B cell (primary cell): ENCODE measurements around the gene MEX3A. TPM values are rescaled to one million over a fixed set of nuclear protein-coding genes. Genes with fewer than 3 reads are reported as not detected.

Experiments used
- ATAC-seq: fragments of 200-7000 bp; cut with Tn5 transposase; one replicate; pipeline ENCODE4 v1.10.0; 2021; ENCODE audit warnings: low read depth, mild to moderate bottlenecking, moderate number of reproducible peaks, moderate library complexity
- CTCF ChIA-PET: fragments of 350-600 bp; sonication (Branson Sonifier 250); formaldehyde crosslinking; loops from one replicate; lab custom pipeline; 2021; ENCODE audit warnings: antibody characterized with exemption, inconsistent platforms; lab: Charles Lee
- POLR2A ChIA-PET: fragments of 350-600 bp; sonication (Branson Sonifier 250); formaldehyde crosslinking; loops from one replicate; lab custom pipeline; 2021; ENCODE audit warnings: antibody characterized with exemption; lab: Charles Lee
- DNase-seq: peaks from one replicate; pipeline ENCODE4 v3.0.0; 2013
- H2AFZ ChIP-seq: 2 replicates; pipeline ENCODE4 v1.6.1; 2012; ENCODE audit warnings: mild to moderate bottlenecking, low read depth, low read length; ENCODE audit not compliant: insufficient read depth, poor library complexity, severe bottlenecking
- H3K27ac ChIP-seq, 2 donors: 1 replicate in 1 of 2; 2 replicates in 1 of 2; pipeline ENCODE4 v1.5.1; 2012 to 2013; ENCODE audit warnings: low read length in 2 of 2, mild to moderate bottlenecking in 2 of 2, moderate library complexity in 1 of 2
- H3K27me3 ChIP-seq, 4 experiments: fragments of 200-600 bp in 1 of 4; sonication (generic) in 1 of 4; replicated peaks in 1 of 4; 1 replicate in 2 of 4; 2 replicates in 2 of 4; pipeline versions ENCODE4 v1.6.1 to v1.7.0; 2013 to 2016; ENCODE audit warnings: low read length in 3 of 4, mild to moderate bottlenecking in 2 of 4, mixed read lengths in 1 of 4, moderate library complexity in 1 of 4; ENCODE audit not compliant: insufficient read depth in 4 of 4, control insufficient read depth in 3 of 4; ENCODE audit errors: control extremely low read depth in 1 of 4
- H3K36me3 ChIP-seq, 2 experiments: replicated peaks in 1 of 2; 1 replicate in 1 of 2; 2 replicates in 1 of 2; pipeline versions ENCODE4 v1.6.1 to v1.7.1; 2013; ENCODE audit warnings: low read length in 1 of 2; ENCODE audit not compliant: insufficient read depth in 2 of 2, control insufficient read depth in 1 of 2; ENCODE audit errors: control extremely low read depth in 1 of 2, extremely low read depth in 1 of 2
- H3K4me1 ChIP-seq, 2 donors: fragments of 200-600 bp in 1 of 2; sonication (generic) in 1 of 2; 1 replicate in 1 of 2; 2 replicates in 1 of 2; pipeline versions ENCODE4 v1.5.1 to v1.6.1; 2013 to 2017; ENCODE audit warnings: low read length in 2 of 2; ENCODE audit not compliant: control insufficient read depth in 2 of 2, insufficient read depth in 2 of 2
- H3K4me2 ChIP-seq: replicated peaks from 2 replicates; pipeline ENCODE3; 2012; ENCODE audit warnings: mild to moderate bottlenecking, low read depth, low read length; ENCODE audit not compliant: poor library complexity, severe bottlenecking
- H3K4me3 ChIP-seq, 5 experiments: fragments of 200-600 bp in 1 of 5; sonication (generic) in 1 of 5; 1 replicate in 3 of 5; 2 replicates in 2 of 5; pipeline versions ENCODE4 v1.5.1 to v1.7.0; 2011 to 2016; ENCODE audit warnings: low read length in 4 of 5, mild to moderate bottlenecking in 4 of 5, low read depth in 2 of 5, control low read depth in 1 of 5, moderate library complexity in 1 of 5; ENCODE audit not compliant: insufficient read depth in 1 of 5; ENCODE audit errors: control extremely low read depth in 1 of 5, extremely low read depth in 1 of 5
- H3K79me2 ChIP-seq: fragments of 200-600 bp; sonication (generic); one replicate; pipeline ENCODE4 v1.6.0; 2016; ENCODE audit warnings: low read length; ENCODE audit not compliant: control insufficient read depth, insufficient read depth
- H3K9ac ChIP-seq: fragments of 200-600 bp; sonication (generic); 2 replicates; pipeline ENCODE4 v1.6.1; 2017; ENCODE audit warnings: mild to moderate bottlenecking, low read length, moderate library complexity
- H3K9me3 ChIP-seq, 3 donors: one replicate each; pipeline versions ENCODE4 v1.6.1 to v1.7.1; 2013; ENCODE audit warnings: low read length in 2 of 3; ENCODE audit not compliant: control insufficient read depth in 2 of 3, insufficient read depth in 1 of 3; ENCODE audit errors: control extremely low read depth in 1 of 3
- H4K20me1 ChIP-seq: 2 replicates; pipeline ENCODE4 v1.6.0; 2012; ENCODE audit warnings: mild to moderate bottlenecking, low read length; ENCODE audit not compliant: insufficient read depth, control insufficient read depth, poor library complexity, severe bottlenecking
- H3K27ac Mint-ChIP-seq: one replicate; pipeline ENCODE4 v1.8.0; 2021; ENCODE audit warnings: mixed read lengths
- H3K27me3 Mint-ChIP-seq: one replicate; pipeline ENCODE4 v1.8.0; 2021; ENCODE audit warnings: mixed read lengths
- H3K4me1 Mint-ChIP-seq: one replicate; pipeline ENCODE4 v1.8.0; 2021; ENCODE audit warnings: mixed read lengths
- H3K4me3 Mint-ChIP-seq: one replicate; pipeline ENCODE4 v1.8.0; 2021; ENCODE audit warnings: mixed read lengths
- H3K9me3 Mint-ChIP-seq: one replicate; pipeline ENCODE4 v1.8.0; 2022; ENCODE audit warnings: mixed read lengths; ENCODE audit not compliant: insufficient read depth
- CTCF ChIP-seq: fragments of 200-600 bp; IDR thresholded peaks from one replicate; pipeline ENCODE4 v1.8.0; 2022; ENCODE audit warnings: antibody characterized with exemption, mild to moderate bottlenecking
- EZH2 ChIP-seq: IDR thresholded peaks from 2 replicates; pipeline ENCODE4 v1.6.1; 2012; ENCODE audit warnings: borderline replicate concordance, low read depth, mild to moderate bottlenecking, moderate library complexity, low read length; ENCODE audit not compliant: insufficient read depth, poor library complexity, severe bottlenecking
- WGBS: methylation state at CpG from one replicate; pipeline ENCODE4 v1.1.5; 2013; ENCODE audit warnings: missing lambda C conversion rate; ENCODE audit not compliant: insufficient coverage; 5-methylcytosine and 5-hydroxymethylcytosine counted together
- intact Hi-C: fragments of 100-400 bp; cut with micrococcal nuclease; formaldehyde crosslinking; loops from one replicate; pipeline ENCODE4 v1.10.0; 2022
- polyA plus RNA-seq: library from polyadenylated mRNA; depleted of rRNA; stranded (reverse); fragments of >200 nt; gene quantifications from 2 replicates; pipeline ENCODE4 v1.2.3, GENCODE V29; 2012
- total RNA-seq, 2 donors: library from RNA; stranded (reverse); fragments of 120-200 nt in 1 of 2; gene quantifications; 1 replicate in 1 of 2; 2 replicates in 1 of 2; pipeline versions ENCODE4 v1.2.3 to v1.2.4, GENCODE V29; 2013 to 2022

The MEX3A gene
- total and polyA plus RNA-seq, 2 donors (not counting 1 experiment from before 2014, with no cell fraction given) = 0.27 to 1.1 TPM

- no peaks in the 10 kb centered on the region for H3K27me3 ChIP-seq
- no peaks in the 10 kb centered on the region for H4K20me1 ChIP-seq
- ATAC-seq = no peak
- H3K4me2 ChIP-seq = no peak overlapping the region
- H3K4me1 Mint-ChIP-seq = no peaks in the 10 kb centered on the region
- no peak overlapping the region for H3K27ac Mint-ChIP-seq
- H3K4me1 ChIP-seq = no peaks in the 10 kb centered on the region
- no peak overlapping the region for H2AFZ ChIP-seq
- no peak overlapping the region for H3K9ac ChIP-seq
- WGBS = 71% methylated on average over 6 of the region's 6 CpGs
- no peaks in the 10 kb centered on the region for H3K9me3 ChIP-seq
- no peaks in the 10 kb centered on the region for H3K9me3 Mint-ChIP-seq
- ChIA-PET POLR2A (no interaction called here), CTCF (no interaction called here)
- no peak overlapping the region for H3K4me3 ChIP-seq
- no peak overlapping the region for H3K27ac ChIP-seq
- DNase-seq = no peak
- H3K4me3 Mint-ChIP-seq = no peak overlapping the region
- intact Hi-C loops = no loop called here
- H3K27me3 Mint-ChIP-seq = no peaks in the 10 kb centered on the region
- H3K79me2 ChIP-seq = no peaks in the 10 kb centered on the region
- peaks cover 0 to 7% of the 10 kb centered on the region in 2 experiments for H3K36me3 ChIP-seq
- no peak for TF ChIP-seq CTCF
- no peak for TF ChIP-seq EZH2
These were observed 49.3 kb downstream of the MEX3A start for GRCh38 chr1:156033011-156033410.

- DNase-seq (no peak), ATAC-seq (no peak)
- ChIA-PET CTCF (no interaction called here), POLR2A (no interaction called here)
- H3K4me1 ChIP-seq = no peaks in the 10 kb centered on the region
- no peaks in the 10 kb centered on the region for H3K36me3 ChIP-seq
- H2AFZ ChIP-seq = no peak overlapping the region
- no peak overlapping the region for H3K9ac ChIP-seq
- Mint-ChIP-seq H3K4me3 (no peak overlapping the region), H3K27me3 (peaks cover 6% of the 10 kb centered on the region), H3K27ac (no peak overlapping the region), H3K9me3 (no peaks in the 10 kb centered on the region), H3K4me1 (peaks cover 2% of the 10 kb centered on the region)
- no peak overlapping the region for H3K4me3 ChIP-seq
- intact Hi-C loops = no loop called here
- WGBS = no CpG with 5 or more reads among the region's 4 CpGs
- H3K4me2 ChIP-seq = no peak overlapping the region
- H3K9me3 ChIP-seq = no peaks in the 10 kb centered on the region
- H3K79me2 ChIP-seq = peaks cover 6% of the 10 kb centered on the region
- no peaks in the 10 kb centered on the region for H4K20me1 ChIP-seq
- TF ChIP-seq CTCF (no peak), EZH2 (no peak)
- H3K27ac ChIP-seq = no peak overlapping the region
- peaks cover 0 to 6% (median 0%) of the 10 kb centered on the region in 4 experiments for H3K27me3 ChIP-seq
These were observed 55.7 kb downstream of the MEX3A start for GRCh38 chr1:156026588-156026987.
